Vagina (tissue), 2 donors: ENCODE data around the gene DOCK4. TPM values are rescaled to one million over a fixed set of nuclear protein-coding genes. Genes with fewer than 3 reads are reported as not detected.
"Not testable (repeated sequence)": the region's sequence is repeated elsewhere in the genome, so short reads cannot be mapped to it uniquely, and the experiment has no call there.

Experiments used
- DNase-seq, 2 donors: peaks; one replicate each; pipeline ENCODE4 v3.0.0-alpha.2; 2017; ENCODE audit errors: extremely low spot score in 2 of 2
- H3K27ac ChIP-seq: fragments of 200-600 bp; sonication (generic); one replicate; pipeline ENCODE4 v1.5.1; 2019
- H3K27me3 ChIP-seq: fragments of 200-600 bp; sonication (generic); one replicate; pipeline ENCODE4 v1.5.1; 2019
- H3K36me3 ChIP-seq, 2 donors: fragments of 200-600 bp; sonication (generic); one replicate each; pipeline ENCODE4 v1.5.1; 2017 to 2019
- H3K4me1 ChIP-seq: fragments of 200-600 bp; sonication (generic); one replicate; pipeline ENCODE4 v1.5.1; 2019
- H3K4me3 ChIP-seq, 2 donors: fragments of 200-600 bp; sonication (generic); 1 replicate in 1 of 2; 2 replicates in 1 of 2; pipeline ENCODE4 v1.5.1; 2016 to 2019
- H3K9me3 ChIP-seq: fragments of 200-600 bp; sonication (generic); one replicate; pipeline ENCODE4 v1.5.1; 2019
- CTCF ChIP-seq, 3 experiments: fragments of 450-650 bp in 2 of 3; fragments of 200-600 bp in 1 of 3; sonication (generic) in 1 of 3; IDR thresholded peaks; one replicate each; pipeline ENCODE4 v1.5.1; 2017 to 2019; ENCODE audit warnings: antibody characterized with exemption in 3 of 3, mild to moderate bottlenecking in 2 of 3, moderate library complexity in 2 of 3
- POLR2A ChIP-seq, 2 donors: fragments of 450-650 bp; IDR thresholded peaks; one replicate each; pipeline ENCODE4 v1.6.1; 2017; ENCODE audit warnings: antibody characterized with exemption in 2 of 2, mild to moderate bottlenecking in 2 of 2, moderate library complexity in 2 of 2
- POLR2AphosphoS5 ChIP-seq, 2 donors: sonication (generic); formaldehyde crosslinking; IDR thresholded peaks; one replicate each; pipeline ENCODE4 v1.9.0; 2017; ENCODE audit warnings: antibody characterized with exemption in 2 of 2, mild to moderate bottlenecking in 2 of 2, low read depth in 1 of 2; ENCODE audit not compliant: insufficient read depth in 1 of 2
- intact Hi-C: fragments of 100-400 bp; cut with DNase I; formaldehyde crosslinking; loops from one replicate; pipeline ENCODE4 v1.15.1; 2023
- total RNA-seq: library from RNA; depleted of rRNA; stranded (reverse); fragments of >200 nt; gene quantifications from one replicate; pipeline ENCODE4 v1.2.3, GENCODE V29; 2016

DOCK4 gene
- total RNA-seq, 1 donor from 2014 or later = 40.3 TPM

DNA sequence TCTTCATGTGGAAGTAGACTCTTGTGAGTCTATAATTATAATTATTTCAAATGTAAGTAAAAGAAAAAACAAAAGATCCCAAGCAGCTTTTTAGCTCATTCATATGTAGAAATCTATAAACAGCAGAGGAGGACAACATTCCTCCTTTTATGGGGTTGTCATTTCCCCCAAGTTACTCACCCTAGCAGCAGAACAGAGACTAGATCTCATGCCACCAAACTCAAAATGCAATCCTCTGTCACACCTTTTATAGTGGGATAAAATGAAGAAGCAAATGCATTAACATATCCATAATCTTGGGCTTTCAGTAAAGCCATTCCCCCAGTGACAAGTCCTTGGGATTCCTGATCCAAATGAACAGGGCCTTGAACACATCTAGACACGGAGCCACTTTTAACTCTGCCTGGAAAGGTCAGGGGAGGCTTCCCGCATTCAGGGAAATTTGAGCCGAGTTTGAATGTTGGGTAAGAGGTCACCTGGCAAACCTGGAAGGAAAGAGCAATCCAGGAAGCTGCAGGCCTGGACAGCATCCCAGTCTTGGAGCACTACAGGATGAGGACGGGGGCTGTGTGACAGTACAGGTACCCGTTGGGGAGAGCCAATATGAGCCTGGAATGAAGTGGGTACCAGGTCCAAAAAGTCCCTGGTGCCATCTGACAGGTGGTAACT, 76.4 kb downstream of the DOCK4 start:
- no peak for TF ChIP-seq POLR2A (IDR thresholded peaks at IDR 0.05)
- TF ChIP-seq CTCF (IDR thresholded peaks at IDR 0.05) = no peak
- no peak for TF ChIP-seq POLR2AphosphoS5 (IDR thresholded peaks at IDR 0.05; ENCODE audit: insufficient read depth in 1 of 2, low read depth in 1 of 2)
- no peak overlapping the region for H3K4me3 ChIP-seq
- DNase-seq = no peak
- intact Hi-C loops = no loop called here
- no peak overlapping the region for H3K27ac ChIP-seq
- peaks cover 17% of the 10 kb centered on the region for H3K4me1 ChIP-seq
- no peaks in the 10 kb centered on the region for H3K9me3 ChIP-seq
- no peaks in the 10 kb centered on the region for H3K27me3 ChIP-seq
- no peaks in the 10 kb centered on the region for H3K36me3 ChIP-seq

GRCh38 chr7:112128461-112129425, 77.5 kb downstream of the DOCK4 start:
- intact Hi-C loops, H3K4me3 ChIP-seq, H3K27ac ChIP-seq, H3K36me3 ChIP-seq, H3K27me3 ChIP-seq, H3K9me3 ChIP-seq, DNase-seq: not testable (repeated sequence)
- peaks cover 17% of the 10 kb centered on the region for H3K4me1 ChIP-seq

DNA sequence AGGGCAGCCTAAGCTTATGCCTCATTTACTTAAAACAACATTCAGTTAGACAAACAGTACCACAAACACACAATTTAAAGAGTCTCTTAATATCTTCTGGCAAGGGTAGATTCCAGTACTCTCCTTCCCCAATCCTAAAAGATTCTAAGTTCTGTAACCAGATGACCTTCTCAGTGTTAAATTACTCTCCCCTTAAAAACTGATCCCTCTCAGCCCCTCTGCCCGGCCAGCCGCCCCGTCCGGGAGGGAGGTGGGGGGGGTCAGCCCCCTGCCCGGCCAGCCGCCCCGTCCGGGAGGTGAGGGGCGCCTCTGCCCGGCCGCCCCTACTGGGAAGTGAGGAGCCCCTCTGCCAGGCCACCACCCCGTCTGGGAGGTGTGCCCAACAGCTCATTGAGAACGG, 78.2 kb downstream of the DOCK4 start:
- H3K27me3 ChIP-seq, H3K36me3 ChIP-seq, H3K9me3 ChIP-seq, H3K27ac ChIP-seq, intact Hi-C loops, DNase-seq, H3K4me3 ChIP-seq: not testable (repeated sequence)
- H3K4me1 ChIP-seq = peaks cover 17% of the 10 kb centered on the region

DNA sequence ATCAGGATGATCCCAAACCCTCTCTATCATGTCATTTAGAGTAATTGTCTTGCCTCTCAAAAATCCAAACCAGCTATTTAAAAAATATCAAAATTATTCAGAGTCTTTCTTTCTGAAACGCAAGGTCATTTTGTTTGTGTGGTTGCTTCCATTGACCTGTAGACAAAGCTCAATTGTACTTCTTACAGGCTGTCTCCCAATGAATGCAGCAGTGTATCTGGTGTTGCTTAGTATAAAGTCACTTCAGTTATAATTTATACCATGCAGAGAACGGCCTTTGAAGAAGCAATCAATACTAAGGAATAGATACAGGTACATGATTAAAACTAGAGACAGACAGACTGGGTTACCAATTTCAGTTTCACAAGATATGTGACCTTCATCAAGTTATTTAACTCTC, 80.9 kb downstream of the DOCK4 start:
- H3K27me3 ChIP-seq = no peaks in the 10 kb centered on the region
- no peaks in the 10 kb centered on the region for H3K9me3 ChIP-seq
- no peak for DNase-seq
- TF ChIP-seq CTCF (IDR thresholded peaks at IDR 0.05) (no peak), POLR2AphosphoS5 (IDR thresholded peaks at IDR 0.05; ENCODE audit: insufficient read depth in 1 of 2, low read depth in 1 of 2) (no peak), POLR2A (IDR thresholded peaks at IDR 0.05) (no peak)
- peaks cover 5% of the 10 kb centered on the region for H3K4me1 ChIP-seq
- no peak overlapping the region for H3K27ac ChIP-seq
- H3K36me3 ChIP-seq = no peaks in the 10 kb centered on the region
- no peak overlapping the region for H3K4me3 ChIP-seq
- intact Hi-C loops = no loop called here

- DNase-seq = no peak
- H3K9me3 ChIP-seq = no peaks in the 10 kb centered on the region
- H3K4me3 ChIP-seq = no peak overlapping the region
- H3K27ac ChIP-seq = no peak overlapping the region
- intact Hi-C loops = no loop called here
- H3K36me3 ChIP-seq = no peaks in the 10 kb centered on the region
- H3K4me1 ChIP-seq = no peaks in the 10 kb centered on the region
- TF ChIP-seq POLR2A (IDR thresholded peaks at IDR 0.05) (no peak), CTCF (IDR thresholded peaks at IDR 0.05) (no peak)
- no peaks in the 10 kb centered on the region for H3K27me3 ChIP-seq
These were observed 82.0 kb downstream of the DOCK4 start for GRCh38 chr7:112124061-112124766.
